GM21825 (cell line): ENCODE measurements around the gene IGFALS.
"Not testable (repeated sequence)": the region's sequence is repeated elsewhere in the genome, so short reads cannot be mapped to it uniquely, and the experiment has no call there.

Experiments used
- ATAC-seq: cut with Tn5 transposase; IDR thresholded peaks from one replicate; pipeline ENCODE4 v1.9.1; 2021; ENCODE audit warnings: mild to moderate bottlenecking, moderate library complexity; ENCODE audit not compliant: unreplicated experiment

Gene IGFALS

GRCh38 chr16:1818204-1818872 is 24.8 kb upstream of the IGFALS start:
- ATAC-seq = no peak

DNA sequence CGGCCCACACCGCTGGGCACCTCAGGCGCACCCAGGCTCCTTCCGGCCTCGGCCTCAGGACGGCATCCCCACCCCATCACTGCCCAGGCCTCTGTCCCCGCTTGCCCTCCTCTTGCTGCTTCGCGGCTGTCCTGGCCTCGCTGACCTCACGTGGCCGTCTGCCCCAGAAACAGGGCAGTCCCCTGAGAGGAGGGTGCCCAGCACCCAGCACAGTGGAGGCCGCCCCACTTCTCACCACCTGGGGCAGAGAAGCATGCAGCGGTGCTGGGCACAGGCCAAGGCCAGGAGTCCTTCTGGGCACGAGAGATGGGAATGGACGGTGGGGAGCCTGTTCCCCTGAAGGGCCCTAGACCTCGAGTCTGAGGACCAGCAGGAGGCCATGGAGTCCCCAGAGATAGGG is 24.2 kb upstream of the IGFALS start:
- ATAC-seq = no peak

DNA sequence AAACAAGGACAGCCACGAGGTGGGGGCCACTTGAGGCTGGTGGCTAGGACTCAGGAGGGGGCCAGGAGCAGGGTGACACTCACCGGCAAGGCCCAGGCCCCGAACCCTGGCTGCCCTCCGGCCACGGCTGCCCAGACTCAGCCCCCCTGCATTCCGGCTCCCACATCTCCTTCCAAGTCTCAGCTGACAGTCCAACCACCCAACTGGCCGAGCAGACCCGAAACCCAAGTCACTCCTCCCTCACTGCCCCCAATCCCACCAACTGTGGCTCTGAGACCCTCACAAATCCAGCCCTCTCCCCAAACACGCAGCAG is 23.7 kb upstream of the IGFALS start:
- no peak for ATAC-seq

DNA sequence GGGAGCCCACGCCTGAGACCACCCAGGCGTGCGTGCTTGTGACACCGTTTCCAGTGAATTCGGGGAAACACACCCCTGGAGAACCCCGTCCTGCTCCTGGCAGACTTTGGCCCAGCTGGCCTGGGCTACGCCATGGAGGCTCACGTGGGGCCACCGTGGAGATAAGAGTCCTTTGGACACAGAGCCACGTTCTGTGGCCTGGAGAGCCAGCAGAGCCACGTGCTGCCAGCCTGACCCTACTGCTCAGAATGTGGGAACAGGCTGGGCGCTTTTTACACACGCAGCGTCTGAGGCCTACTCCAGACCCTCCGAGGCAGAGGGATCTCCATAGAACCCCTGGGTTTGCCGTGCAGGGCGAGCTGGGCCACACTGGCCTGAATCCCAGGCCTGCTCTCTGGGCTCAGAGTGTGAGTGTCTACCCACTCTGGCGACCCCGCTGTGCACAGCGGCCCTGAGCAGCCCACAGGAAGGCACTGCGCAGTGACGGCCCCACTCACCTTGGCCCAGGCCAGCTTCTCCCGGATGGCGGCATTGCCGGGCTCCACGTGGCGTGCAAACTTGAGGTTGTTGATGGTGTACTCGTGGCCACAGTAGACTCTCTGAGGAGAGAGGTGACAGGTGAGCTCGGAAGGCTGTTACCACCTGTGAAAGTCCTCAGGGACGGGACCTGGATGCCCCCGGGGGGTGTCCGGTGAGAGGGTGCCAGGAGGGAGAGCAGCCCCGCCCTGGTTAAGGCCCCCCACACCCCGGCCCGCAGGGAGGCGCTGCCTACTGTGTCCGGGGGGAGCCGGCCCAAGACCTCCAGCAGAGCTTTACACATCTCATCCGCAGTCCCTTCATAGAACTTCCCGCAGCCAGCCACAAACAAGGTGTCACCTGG is 23.1 kb upstream of the IGFALS start:
- no peak for ATAC-seq

- no peak for ATAC-seq
These were observed 22.0 kb upstream of the IGFALS start for GRCh38 chr16:1815461-1815860.

- no peak for ATAC-seq
These were observed 19.2 kb upstream of the IGFALS start for GRCh38 chr16:1812732-1813163.

GRCh38 chr16:1810536-1810935 is 17.0 kb upstream of the IGFALS start:
- ATAC-seq = no peak

DNA sequence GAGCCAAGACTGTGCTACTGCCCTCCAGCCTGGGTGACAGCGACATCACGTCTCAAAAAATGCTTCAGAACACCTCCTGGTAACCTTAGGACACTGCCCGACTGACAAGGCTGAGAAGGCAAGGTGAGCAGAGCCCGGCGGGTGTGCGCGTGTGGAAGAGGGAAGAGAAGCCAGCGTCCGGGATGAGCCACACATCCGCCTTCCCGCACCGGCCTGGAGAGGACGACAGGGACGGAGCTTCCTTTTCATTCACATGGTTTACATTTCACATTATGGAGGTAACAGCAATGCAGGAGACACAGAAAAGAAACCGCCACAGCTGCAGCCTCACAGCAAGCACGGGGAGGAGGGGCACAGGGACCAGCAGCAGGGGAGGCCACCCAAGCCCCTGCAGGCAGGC is 16.6 kb upstream of the IGFALS start:
- ATAC-seq = no peak

DNA sequence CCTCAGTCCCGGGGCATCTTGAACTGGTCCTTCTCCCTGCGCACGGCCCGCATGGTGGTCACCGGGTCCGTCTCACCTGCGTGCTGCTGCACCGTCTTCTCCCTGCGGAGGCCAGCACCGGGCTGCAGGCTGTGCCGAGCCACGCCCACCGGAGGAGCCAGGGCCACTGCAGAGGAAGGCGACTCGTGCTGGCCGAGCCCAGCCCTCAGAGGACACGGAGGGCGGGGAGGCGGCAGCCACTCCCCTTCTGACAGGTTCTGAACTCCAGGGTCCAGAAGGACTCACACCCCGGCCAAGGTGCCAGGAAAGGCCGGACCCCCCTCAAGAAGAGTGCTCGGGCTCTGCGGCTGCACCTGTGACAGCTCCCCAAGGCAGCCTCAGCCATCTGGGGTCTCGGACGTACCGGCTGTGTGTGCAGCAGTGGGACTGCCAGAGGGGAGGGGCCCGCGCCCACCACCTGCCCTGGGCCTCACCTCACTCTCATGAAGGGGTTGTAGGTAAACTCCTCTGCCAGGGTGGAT is 15.8 kb upstream of the IGFALS start:
- no peak for ATAC-seq

GRCh38 chr16:1808691-1809090 is 15.2 kb upstream of the IGFALS start:
- no peak for ATAC-seq

DNA sequence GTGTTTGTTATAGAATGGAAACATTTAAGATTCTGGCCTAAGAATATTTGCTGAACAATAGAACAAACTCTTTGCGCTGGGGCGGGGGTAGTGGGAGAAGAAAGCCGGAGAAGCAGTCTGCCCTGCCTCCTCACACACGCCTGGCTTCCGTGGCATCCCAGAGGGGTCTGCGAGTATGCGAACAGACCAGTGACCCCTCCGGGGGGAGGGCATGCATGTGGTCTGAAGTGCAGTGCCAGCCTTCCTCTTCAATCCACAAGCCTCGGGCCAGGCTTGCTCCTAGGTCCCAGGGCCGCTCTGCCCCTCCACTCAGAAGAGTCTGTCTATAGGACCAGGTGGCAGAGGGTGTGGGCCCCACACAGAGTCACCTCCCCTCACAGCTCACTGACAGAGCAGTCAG is 14.1 kb upstream of the IGFALS start:
- ATAC-seq = no peak

DNA sequence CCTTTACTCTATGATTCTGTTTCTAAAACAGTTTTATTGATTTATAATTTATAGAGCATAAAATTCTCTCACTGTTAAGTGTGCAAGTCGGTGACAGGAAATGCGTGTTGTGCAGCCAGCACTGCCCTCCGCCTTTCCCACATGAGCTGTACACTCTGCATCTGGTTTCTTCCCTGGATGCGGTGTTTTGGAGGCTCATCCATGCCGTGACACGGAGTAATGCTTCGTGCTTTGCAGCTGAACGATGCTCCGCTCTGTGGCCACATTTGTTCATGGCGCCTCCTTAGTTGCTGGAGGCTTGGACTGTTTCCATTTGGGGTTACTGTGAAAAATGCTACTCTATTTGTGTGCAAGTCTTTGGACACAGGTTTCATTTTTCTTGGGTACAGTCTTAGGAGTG is 7.2 kb upstream of the IGFALS start:
- no peak for ATAC-seq

GRCh38 chr16:1799263-1799662 is 5.8 kb upstream of the IGFALS start:
- not testable (repeated sequence) for ATAC-seq

DNA sequence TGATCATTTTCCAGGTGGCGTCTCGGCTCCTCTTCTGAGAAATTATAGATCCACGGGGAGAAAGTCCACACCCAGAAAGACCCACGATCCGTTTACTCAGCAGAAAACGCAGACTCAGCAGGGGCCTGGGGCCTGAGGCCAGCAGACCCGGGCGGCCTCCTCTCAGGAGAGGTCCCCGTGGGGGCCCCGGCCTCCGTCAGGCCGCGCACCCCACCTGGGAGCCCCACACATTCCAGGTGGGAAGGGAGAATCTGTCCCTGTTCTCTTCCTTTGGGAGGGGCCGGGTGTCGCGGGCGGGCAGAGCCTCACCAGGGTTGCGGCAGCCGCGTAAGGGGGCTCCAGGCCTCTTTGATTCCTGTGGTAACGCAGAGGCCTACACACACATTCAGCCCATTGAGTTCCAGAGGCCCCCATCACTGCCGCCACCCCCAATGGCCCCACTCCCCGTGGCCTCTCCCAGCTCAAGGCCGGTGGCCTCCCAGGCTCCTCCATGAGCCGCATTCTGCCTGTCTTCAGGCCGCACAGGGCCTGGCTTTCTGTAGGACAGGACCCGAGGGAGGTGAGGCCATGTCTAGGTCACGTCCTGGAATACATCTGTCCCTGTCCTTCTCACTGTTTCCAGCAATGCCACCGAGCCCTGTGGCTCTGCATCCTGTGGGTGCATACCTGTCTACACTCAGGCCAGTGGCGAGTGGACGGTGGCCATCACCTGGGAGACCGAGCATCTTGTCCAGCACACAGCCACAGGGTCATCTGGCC is 1.6 kb upstream of the IGFALS start:
- ATAC-seq = no peak

GRCh38 chr16:1794221-1794871 is 841 bp upstream of the IGFALS start:
- no peak for ATAC-seq

GRCh38 chr16:1792836-1793577 is 498 bp downstream of the IGFALS start:
- ATAC-seq = no peak

GRCh38 chr16:1791943-1792812 is 1.3 kb downstream of the IGFALS start:
- ATAC-seq = no peak

DNA sequence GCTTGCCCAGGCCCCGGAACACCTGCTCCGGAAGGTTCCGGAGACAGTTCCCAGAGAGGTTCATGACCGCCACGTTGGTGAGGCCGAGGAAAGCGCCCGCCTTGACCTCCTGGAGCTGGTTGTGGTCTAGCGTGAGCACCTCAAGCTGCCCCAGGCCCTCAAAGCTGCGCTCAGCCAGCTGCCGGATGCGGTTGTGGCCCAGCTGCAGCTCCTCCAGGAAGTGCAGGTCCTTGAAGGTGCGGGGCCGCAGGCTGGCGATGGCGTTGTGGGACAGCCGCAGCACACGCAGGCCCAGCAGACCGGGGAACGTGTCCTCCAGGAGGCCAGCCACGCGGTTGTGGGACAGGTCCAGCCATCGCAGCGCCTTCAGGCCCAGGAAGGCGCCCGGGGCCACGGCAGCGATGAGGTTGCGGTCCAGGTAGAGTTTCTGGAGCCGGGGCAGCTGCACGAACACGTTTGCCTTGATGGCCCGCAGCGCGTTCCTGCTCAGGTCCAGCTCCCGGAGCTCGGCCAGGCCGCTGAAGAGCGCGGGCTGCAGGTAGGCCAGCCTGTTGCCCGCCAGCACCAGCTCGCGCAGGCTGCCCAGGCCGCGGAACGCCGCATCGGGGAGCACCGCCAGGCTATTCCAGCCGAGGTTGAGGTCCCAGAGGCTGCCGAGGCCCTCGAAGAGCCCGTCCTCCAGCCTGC is 2.1 kb downstream of the IGFALS start:
- ATAC-seq = no peak
